GM18502 (cell line): ENCODE data around the gene EIF3M.

Source experiments
- ATAC-seq: cut with Tn5 transposase; IDR thresholded peaks from one replicate; pipeline ENCODE4 v1.9.1; 2021; ENCODE audit warnings: mild to moderate bottlenecking; ENCODE audit not compliant: unreplicated experiment, poor library complexity

Gene EIF3M

GRCh38 chr11:32583459-32584271 is at the start of gene EIF3M:
EIF3M (plus strand) TSS chr11:32583831; CDS start chr11:32583888, 57 bp downstream.
- peak; percentile 97 for ATAC-seq

GRCh38 chr11:32538804-32539203 is 44.8 kb upstream of the EIF3M start:
- ATAC-seq = no peak

- ATAC-seq = no peak
Measured at GRCh38 chr11:32549611-32550187, 33.9 kb upstream of the EIF3M start.

- no peak for ATAC-seq
Measured at GRCh38 chr11:32550207-32550606, 33.4 kb upstream of the EIF3M start.

GRCh38 chr11:32555091-32555490 is 28.5 kb upstream of the EIF3M start:
- ATAC-seq = no peak

GRCh38 chr11:32555895-32556294 is 27.7 kb upstream of the EIF3M start:
- ATAC-seq = no peak

- no peak for ATAC-seq
Measured at GRCh38 chr11:32561835-32562234, 21.8 kb upstream of the EIF3M start.

GRCh38 chr11:32562839-32563599 is 20.6 kb upstream of the EIF3M start:
- ATAC-seq = no peak

- ATAC-seq = no peak
Measured at GRCh38 chr11:32563600-32563959, 20.1 kb upstream of the EIF3M start.

GRCh38 chr11:32566517-32566916 is 17.1 kb upstream of the EIF3M start:
- no peak for ATAC-seq

- no peak for ATAC-seq
Measured at GRCh38 chr11:32567154-32567553, 16.5 kb upstream of the EIF3M start.

- ATAC-seq = no peak
Measured at GRCh38 chr11:32569313-32569881, 14.2 kb upstream of the EIF3M start.

GRCh38 chr11:32571039-32571438 is 12.6 kb upstream of the EIF3M start:
- no peak for ATAC-seq

GRCh38 chr11:32573228-32573627 is 10.4 kb upstream of the EIF3M start:
- no peak for ATAC-seq

GRCh38 chr11:32574421-32574820 is 9.2 kb upstream of the EIF3M start:
- no peak for ATAC-seq

- no peak for ATAC-seq
Measured at GRCh38 chr11:32575070-32575469, 8.6 kb upstream of the EIF3M start.

- ATAC-seq = no peak
Measured at GRCh38 chr11:32576456-32576855, 7.2 kb upstream of the EIF3M start.

- no peak for ATAC-seq
Measured at GRCh38 chr11:32580967-32581366, 2.7 kb upstream of the EIF3M start.

- no peak for ATAC-seq
Measured at GRCh38 chr11:32581556-32581955, 2.1 kb upstream of the EIF3M start.

GRCh38 chr11:32584921-32585320 is 1.3 kb downstream of the EIF3M start:
- ATAC-seq = no peak

- ATAC-seq = no peak
Measured at GRCh38 chr11:32586576-32587190, 3.1 kb downstream of the EIF3M start.
